HG02678 (cell line): ENCODE results near the gene NCLN.
"Not testable (repeated sequence)": the region's sequence is repeated elsewhere in the genome, so short reads cannot be mapped to it uniquely, and the experiment has no call there.

Experiments used
- ATAC-seq: cut with Tn5 transposase; IDR thresholded peaks from one replicate; pipeline ENCODE4 v1.9.1; 2021; ENCODE audit warnings: mild to moderate bottlenecking, moderate library complexity; ENCODE audit not compliant: unreplicated experiment

NCLN gene

GRCh38 chr19:3224346-3225168 lies 38.8 kb downstream of the NCLN start, which contains the start of gene CELF5:
Gene CELF5, plus strand, starts transcription at chr19:3224661. Its CDS starts 79 bp downstream, at chr19:3224740.
- ATAC-seq, result no peak

GRCh38 chr19:3225169-3225485 lies 39.4 kb downstream of the NCLN start:
- no peak for ATAC-seq

GRCh38 chr19:3225677-3226093 lies 40.0 kb downstream of the NCLN start:
- no peak for ATAC-seq

GRCh38 chr19:3227054-3227626 lies 41.4 kb downstream of the NCLN start:
- no peak for ATAC-seq

GRCh38 chr19:3229346-3229743 lies 43.6 kb downstream of the NCLN start:
- no peak for ATAC-seq

- ATAC-seq, result no peak
These were observed 44.3 kb downstream of the NCLN start for GRCh38 chr19:3229888-3230496.

GRCh38 chr19:3231288-3231687 lies 45.6 kb downstream of the NCLN start:
- no peak for ATAC-seq

- no peak for ATAC-seq
These were observed 47.4 kb downstream of the NCLN start for GRCh38 chr19:3233116-3233515.

GRCh38 chr19:3233831-3234230 lies 48.1 kb downstream of the NCLN start:
- ATAC-seq, result no peak

- no peak for ATAC-seq
These were observed 49.1 kb downstream of the NCLN start for GRCh38 chr19:3234800-3235199.

GRCh38 chr19:3235604-3236003 lies 49.9 kb downstream of the NCLN start:
- ATAC-seq, result not testable (repeated sequence)

- ATAC-seq, result no peak
These were observed 50.5 kb downstream of the NCLN start for GRCh38 chr19:3236272-3236671.

- no peak for ATAC-seq
These were observed 52.4 kb downstream of the NCLN start for GRCh38 chr19:3238066-3238561.

- no peak for ATAC-seq
These were observed 53.6 kb downstream of the NCLN start for GRCh38 chr19:3239367-3239766.

- no peak for ATAC-seq
These were observed 58.3 kb downstream of the NCLN start for GRCh38 chr19:3243819-3244700.

- no peak for ATAC-seq
These were observed 59.3 kb downstream of the NCLN start for GRCh38 chr19:3245050-3245449.

GRCh38 chr19:3248728-3249326 lies 63.1 kb downstream of the NCLN start:
- no peak for ATAC-seq

- ATAC-seq, result no peak
These were observed 63.7 kb downstream of the NCLN start for GRCh38 chr19:3249408-3249807.

GRCh38 chr19:3250675-3251074 lies 64.9 kb downstream of the NCLN start:
- ATAC-seq, result no peak

- ATAC-seq, result no peak
These were observed 65.5 kb downstream of the NCLN start for GRCh38 chr19:3251229-3251628.

GRCh38 chr19:3252650-3253049 lies 66.9 kb downstream of the NCLN start:
- ATAC-seq, result no peak
